HG02973 (cell line): ENCODE results near the gene TUBB4A.

Source experiments
- ATAC-seq: cut with Tn5 transposase; IDR thresholded peaks from one replicate; pipeline ENCODE4 v1.9.1; 2021; ENCODE audit warnings: moderate library complexity; ENCODE audit not compliant: unreplicated experiment

Gene TUBB4A

GRCh38 chr19:6446452-6446851 is 55.7 kb downstream of the TUBB4A start:
- no peak for ATAC-seq
